ENCODE measurements around the gene GHITM. TPM values are rescaled to one million over a fixed set of nuclear protein-coding genes. Genes with fewer than 3 reads are reported as not detected.
"Not testable (repeated sequence)": the region's sequence is repeated elsewhere in the genome, so short reads cannot be mapped to it uniquely, and the experiment has no call there.

GHITM gene
- total and polyA plus RNA-seq, 2 donors (not counting 1 experiment from before 2014, with no cell fraction given) = 40.5 to 75.1 TPM

DNA sequence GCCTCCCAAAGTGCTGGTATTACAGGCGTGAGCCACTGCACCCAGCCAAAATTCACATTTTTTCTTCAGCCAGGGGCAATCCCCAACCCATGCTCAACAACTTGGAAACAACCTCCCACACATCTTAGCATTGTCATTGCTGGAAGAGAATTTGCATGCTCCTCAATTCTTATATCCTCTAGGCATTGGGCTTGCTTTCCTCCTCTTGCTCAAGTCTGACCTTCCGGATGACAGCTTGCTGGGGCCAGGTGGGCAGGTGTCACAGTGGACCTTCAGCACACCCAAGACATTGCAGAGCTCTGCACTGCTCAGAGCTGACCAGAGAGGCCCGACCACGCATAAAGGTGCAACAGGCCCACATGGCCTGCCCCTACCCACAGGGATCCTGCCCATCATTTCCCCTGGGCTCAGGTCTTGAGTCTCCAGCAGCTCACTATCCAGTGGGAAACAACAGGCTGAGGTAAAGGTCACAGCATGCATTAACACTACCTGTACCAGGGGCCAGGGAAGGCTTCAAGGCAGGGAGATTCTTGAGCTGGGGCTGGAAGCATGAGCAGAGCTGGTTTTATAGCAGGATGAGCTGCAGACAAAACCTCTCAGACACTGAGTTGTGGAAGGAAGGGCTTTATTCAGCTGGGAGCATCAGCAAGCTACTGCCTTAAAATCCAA is 27.4 kb downstream of the GHITM start:
- no peaks in the 10 kb centered on the region for H4K20me1 ChIP-seq (ENCODE audit: control insufficient read depth, insufficient read depth, low read length, poor library complexity, severe bottlenecking)
- H3K4me3 ChIP-seq (ENCODE audit: control extremely low read depth in 1 of 5, extremely low read depth in 1 of 5, insufficient read depth in 1 of 5, low read depth in 2 of 5, low read length in 4 of 5) = no peak overlapping the region
- H3K27ac ChIP-seq (ENCODE audit: low read length in 2 of 2) = no peak overlapping the region
- Mint-ChIP-seq H3K9me3 (ENCODE audit: insufficient read depth) (peaks cover 5% of the 10 kb centered on the region), H3K27ac (no peak overlapping the region), H3K27me3 (no peaks in the 10 kb centered on the region), H3K4me3 (no peak overlapping the region), H3K4me1 (peaks cover 28% of the 10 kb centered on the region)
- H3K9ac ChIP-seq (ENCODE audit: low read length) = no peak overlapping the region
- no peaks in the 10 kb centered on the region for H3K36me3 ChIP-seq (replicated peaks in 1 of 2; ENCODE audit: control extremely low read depth in 1 of 2, control insufficient read depth in 1 of 2, extremely low read depth in 1 of 2, insufficient read depth in 2 of 2, low read length in 1 of 2)
- ChIA-PET CTCF (no interaction called here), POLR2A (interaction anchor here (0.6 kb wide), 1 partner anchor 11 kb away, joined by 4 read pairs; no protein-coding TSS in a partner anchor)
- H3K4me1 ChIP-seq (ENCODE audit: control insufficient read depth in 2 of 2, insufficient read depth in 2 of 2, low read length in 2 of 2) = peaks cover 6 to 23% of the 10 kb centered on the region in 2 donors
- peaks cover 0 to 8% (median 0%) of the 10 kb centered on the region in 3 donors for H3K9me3 ChIP-seq (ENCODE audit: control extremely low read depth in 1 of 3, control insufficient read depth in 2 of 3, insufficient read depth in 1 of 3, low read length in 2 of 3)
- TF ChIP-seq EZH2 (IDR thresholded peaks at IDR 0.05; ENCODE audit: borderline replicate concordance, insufficient read depth, low read depth, low read length, poor library complexity, severe bottlenecking) = no peak
- TF ChIP-seq, protein P1, sequence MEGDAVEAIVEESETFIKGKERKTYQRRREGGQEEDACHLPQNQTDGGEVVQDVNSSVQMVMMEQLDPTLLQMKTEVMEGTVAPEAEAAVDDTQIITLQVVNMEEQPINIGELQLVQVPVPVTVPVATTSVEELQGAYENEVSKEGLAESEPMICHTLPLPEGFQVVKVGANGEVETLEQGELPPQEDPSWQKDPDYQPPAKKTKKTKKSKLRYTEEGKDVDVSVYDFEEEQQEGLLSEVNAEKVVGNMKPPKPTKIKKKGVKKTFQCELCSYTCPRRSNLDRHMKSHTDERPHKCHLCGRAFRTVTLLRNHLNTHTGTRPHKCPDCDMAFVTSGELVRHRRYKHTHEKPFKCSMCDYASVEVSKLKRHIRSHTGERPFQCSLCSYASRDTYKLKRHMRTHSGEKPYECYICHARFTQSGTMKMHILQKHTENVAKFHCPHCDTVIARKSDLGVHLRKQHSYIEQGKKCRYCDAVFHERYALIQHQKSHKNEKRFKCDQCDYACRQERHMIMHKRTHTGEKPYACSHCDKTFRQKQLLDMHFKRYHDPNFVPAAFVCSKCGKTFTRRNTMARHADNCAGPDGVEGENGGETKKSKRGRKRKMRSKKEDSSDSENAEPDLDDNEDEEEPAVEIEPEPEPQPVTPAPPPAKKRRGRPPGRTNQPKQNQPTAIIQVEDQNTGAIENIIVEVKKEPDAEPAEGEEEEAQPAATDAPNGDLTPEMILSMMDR (IDR thresholded peaks at IDR 0.05) = no peak
- no peak overlapping the region for H3K4me2 ChIP-seq (replicated peaks; ENCODE audit: low read depth, low read length, poor library complexity, severe bottlenecking)
- ATAC-seq (ENCODE audit: low read depth) (no peak), DNase-seq (no peak)
- no peaks in the 10 kb centered on the region for H3K79me2 ChIP-seq (ENCODE audit: control insufficient read depth, insufficient read depth, low read length)
- H3K27me3 ChIP-seq (replicated peaks in 1 of 4; ENCODE audit: control extremely low read depth in 1 of 4, control insufficient read depth in 3 of 4, insufficient read depth in 4 of 4, low read length in 3 of 4) = peaks cover 0 to 5% (median 0%) of the 10 kb centered on the region in 4 experiments
- WGBS (ENCODE audit: insufficient coverage) = 89% methylated on average over 4 of the region's 4 CpGs
- intact Hi-C loops (cut with micrococcal nuclease) = no loop called here
- H2AFZ ChIP-seq (ENCODE audit: insufficient read depth, low read depth, low read length, poor library complexity, severe bottlenecking) = no peak overlapping the region

DNA sequence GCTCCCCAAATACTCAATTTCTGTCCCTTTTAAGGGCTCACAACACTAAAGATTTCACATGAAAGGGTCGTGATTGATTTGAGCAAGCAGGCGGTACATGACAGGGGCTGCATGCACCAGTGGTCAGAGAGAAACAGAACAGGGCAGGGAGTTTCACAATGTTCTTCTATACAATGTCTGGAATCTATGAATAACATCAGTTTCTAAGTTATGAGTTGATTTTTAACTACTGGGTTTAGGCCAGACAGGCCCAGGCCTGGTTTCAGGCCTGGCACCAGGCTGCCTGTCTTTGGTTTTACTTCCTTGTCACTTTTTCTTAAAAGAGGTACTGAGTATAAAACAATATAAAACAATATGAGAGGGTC is 28.0 kb downstream of the GHITM start:
- H3K36me3 ChIP-seq (replicated peaks in 1 of 2; ENCODE audit: control extremely low read depth in 1 of 2, control insufficient read depth in 1 of 2, extremely low read depth in 1 of 2, insufficient read depth in 2 of 2, low read length in 1 of 2); H3K27ac ChIP-seq (ENCODE audit: low read length in 2 of 2); ATAC-seq (ENCODE audit: low read depth); CTCF ChIA-PET; H3K4me2 ChIP-seq (replicated peaks; ENCODE audit: low read depth, low read length, poor library complexity, severe bottlenecking); H3K79me2 ChIP-seq (ENCODE audit: control insufficient read depth, insufficient read depth, low read length); H4K20me1 ChIP-seq (ENCODE audit: control insufficient read depth, insufficient read depth, low read length, poor library complexity, severe bottlenecking); H3K9me3 Mint-ChIP-seq (ENCODE audit: insufficient read depth); DNase-seq; H3K4me3 Mint-ChIP-seq; H3K27ac Mint-ChIP-seq; H3K27me3 ChIP-seq (replicated peaks in 1 of 4; ENCODE audit: control extremely low read depth in 1 of 4, control insufficient read depth in 3 of 4, insufficient read depth in 4 of 4, low read length in 3 of 4); H3K4me3 ChIP-seq (ENCODE audit: control extremely low read depth in 1 of 5, extremely low read depth in 1 of 5, insufficient read depth in 1 of 5, low read depth in 2 of 5, low read length in 4 of 5); intact Hi-C loops (cut with micrococcal nuclease); POLR2A ChIA-PET; H3K9me3 ChIP-seq (ENCODE audit: control extremely low read depth in 1 of 3, control insufficient read depth in 2 of 3, insufficient read depth in 1 of 3, low read length in 2 of 3); H3K9ac ChIP-seq (ENCODE audit: low read length); H3K27me3 Mint-ChIP-seq; H2AFZ ChIP-seq (ENCODE audit: insufficient read depth, low read depth, low read length, poor library complexity, severe bottlenecking): not testable (repeated sequence)
- no CpG with 5 or more reads among the region's 2 CpGs for WGBS (ENCODE audit: insufficient coverage)
- H3K4me1 Mint-ChIP-seq = peaks cover 33% of the 10 kb centered on the region
- H3K4me1 ChIP-seq (ENCODE audit: control insufficient read depth in 2 of 2, insufficient read depth in 2 of 2, low read length in 2 of 2) = peaks cover 10 to 28% of the 10 kb centered on the region in 2 donors

DNA sequence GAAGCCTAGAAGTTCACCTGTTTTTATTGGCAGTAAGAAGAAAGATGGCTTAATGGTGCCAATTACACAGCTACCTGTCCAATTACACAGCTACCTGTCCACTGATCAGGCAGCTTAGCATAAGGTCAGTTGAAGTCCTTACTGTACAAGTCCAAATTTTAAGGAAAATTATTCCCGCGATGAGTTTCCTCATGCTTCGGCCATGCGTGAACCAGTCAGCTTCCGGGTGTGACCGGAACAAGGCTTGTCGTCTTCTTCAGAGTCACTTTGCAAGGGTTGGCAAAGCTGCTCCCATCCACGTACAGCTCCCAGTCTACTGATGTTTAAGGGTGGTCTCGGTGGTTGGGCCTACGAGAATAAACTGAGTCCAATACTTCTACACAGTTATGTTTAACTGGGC is 29.1 kb downstream of the GHITM start:
- CTCF ChIA-PET; H3K4me3 Mint-ChIP-seq; H3K4me2 ChIP-seq (replicated peaks; ENCODE audit: low read depth, low read length, poor library complexity, severe bottlenecking); H3K9me3 Mint-ChIP-seq (ENCODE audit: insufficient read depth); H3K9me3 ChIP-seq (ENCODE audit: control extremely low read depth in 1 of 3, control insufficient read depth in 2 of 3, insufficient read depth in 1 of 3, low read length in 2 of 3); H4K20me1 ChIP-seq (ENCODE audit: control insufficient read depth, insufficient read depth, low read length, poor library complexity, severe bottlenecking); H2AFZ ChIP-seq (ENCODE audit: insufficient read depth, low read depth, low read length, poor library complexity, severe bottlenecking); H3K27me3 Mint-ChIP-seq; H3K4me3 ChIP-seq (ENCODE audit: control extremely low read depth in 1 of 5, extremely low read depth in 1 of 5, insufficient read depth in 1 of 5, low read depth in 2 of 5, low read length in 4 of 5); H3K27ac Mint-ChIP-seq; intact Hi-C loops (cut with micrococcal nuclease); H3K79me2 ChIP-seq (ENCODE audit: control insufficient read depth, insufficient read depth, low read length); DNase-seq; H3K9ac ChIP-seq (ENCODE audit: low read length); H3K36me3 ChIP-seq (replicated peaks in 1 of 2; ENCODE audit: control extremely low read depth in 1 of 2, control insufficient read depth in 1 of 2, extremely low read depth in 1 of 2, insufficient read depth in 2 of 2, low read length in 1 of 2); ATAC-seq (ENCODE audit: low read depth); H3K27me3 ChIP-seq (replicated peaks in 1 of 4; ENCODE audit: control extremely low read depth in 1 of 4, control insufficient read depth in 3 of 4, insufficient read depth in 4 of 4, low read length in 3 of 4); POLR2A ChIA-PET; H3K27ac ChIP-seq (ENCODE audit: low read length in 2 of 2): not testable (repeated sequence)
- 78% methylated on average over 7 of the region's 10 CpGs for whole genome bisulfite sequencing (ENCODE audit: insufficient coverage)
- peaks cover 42% of the 10 kb centered on the region for H3K4me1 Mint-ChIP-seq
- peaks cover 15 to 37% of the 10 kb centered on the region in 2 donors for H3K4me1 ChIP-seq (ENCODE audit: control insufficient read depth in 2 of 2, insufficient read depth in 2 of 2, low read length in 2 of 2)
